GM10266 (cell line): ENCODE measurements around the gene PDE4C.
A peak's percentile ranks its signal among the peaks of the same experiment; 100 is the strongest.

Experiments used
- DNase-seq: peaks from one replicate; pipeline ENCODE4 v3.0.0; 2012; ENCODE audit errors: extremely low spot score
- TF ChIP-seq, protein P1 (sequence below): IDR thresholded peaks from 2 replicates; pipeline ENCODE4 v1.5.1; 2012; ENCODE audit warnings: mild to moderate bottlenecking, low read depth; ENCODE audit not compliant: control insufficient read depth, insufficient read depth; ENCODE audit errors: missing control alignments

Gene PDE4C

DNA sequence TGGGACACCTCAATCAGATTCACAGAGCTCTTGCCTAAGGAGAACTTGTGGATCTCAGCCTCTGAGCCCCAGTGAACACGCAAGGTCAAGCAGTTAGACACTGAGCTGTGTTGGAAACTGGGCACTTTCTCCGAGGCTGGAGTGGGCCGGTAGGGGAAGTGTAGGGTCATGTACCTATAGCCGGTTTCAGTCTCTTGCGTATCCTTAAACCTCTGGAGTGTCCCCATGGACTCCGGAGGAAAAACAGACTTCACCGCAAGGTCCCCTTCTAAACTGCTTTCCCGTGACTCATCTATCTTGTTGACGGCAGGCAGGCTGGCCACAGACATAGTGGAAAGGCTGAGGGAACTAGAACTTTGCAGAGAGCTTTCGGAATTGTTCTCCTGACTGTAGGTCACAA, 36.7 kb upstream of the PDE4C start:
- DNase-seq: no peak
- TF ChIP-seq, protein P1, sequence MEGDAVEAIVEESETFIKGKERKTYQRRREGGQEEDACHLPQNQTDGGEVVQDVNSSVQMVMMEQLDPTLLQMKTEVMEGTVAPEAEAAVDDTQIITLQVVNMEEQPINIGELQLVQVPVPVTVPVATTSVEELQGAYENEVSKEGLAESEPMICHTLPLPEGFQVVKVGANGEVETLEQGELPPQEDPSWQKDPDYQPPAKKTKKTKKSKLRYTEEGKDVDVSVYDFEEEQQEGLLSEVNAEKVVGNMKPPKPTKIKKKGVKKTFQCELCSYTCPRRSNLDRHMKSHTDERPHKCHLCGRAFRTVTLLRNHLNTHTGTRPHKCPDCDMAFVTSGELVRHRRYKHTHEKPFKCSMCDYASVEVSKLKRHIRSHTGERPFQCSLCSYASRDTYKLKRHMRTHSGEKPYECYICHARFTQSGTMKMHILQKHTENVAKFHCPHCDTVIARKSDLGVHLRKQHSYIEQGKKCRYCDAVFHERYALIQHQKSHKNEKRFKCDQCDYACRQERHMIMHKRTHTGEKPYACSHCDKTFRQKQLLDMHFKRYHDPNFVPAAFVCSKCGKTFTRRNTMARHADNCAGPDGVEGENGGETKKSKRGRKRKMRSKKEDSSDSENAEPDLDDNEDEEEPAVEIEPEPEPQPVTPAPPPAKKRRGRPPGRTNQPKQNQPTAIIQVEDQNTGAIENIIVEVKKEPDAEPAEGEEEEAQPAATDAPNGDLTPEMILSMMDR: no peak

DNA sequence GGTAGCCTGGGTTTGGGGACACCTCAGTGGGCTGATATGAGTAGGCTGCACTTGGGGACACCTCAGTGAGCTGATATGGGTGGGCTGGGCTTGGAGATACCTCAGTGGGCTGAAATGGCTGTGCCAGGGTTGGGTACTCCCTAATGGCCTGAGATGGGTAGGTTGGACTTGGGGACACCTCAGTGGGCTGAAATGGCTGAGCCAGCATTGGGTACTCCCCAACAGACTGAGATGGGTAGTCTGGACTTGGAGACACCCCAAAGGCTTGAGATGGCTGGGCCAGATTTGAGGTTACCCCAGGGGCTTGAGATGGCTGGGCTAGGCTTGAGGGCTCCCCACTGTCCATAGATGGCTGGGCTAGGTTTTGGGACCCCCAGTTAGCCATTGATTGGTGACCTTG, 35.9 kb upstream of the PDE4C start:
- DNase-seq: no peak
- TF ChIP-seq, protein P1: no peak

DNA sequence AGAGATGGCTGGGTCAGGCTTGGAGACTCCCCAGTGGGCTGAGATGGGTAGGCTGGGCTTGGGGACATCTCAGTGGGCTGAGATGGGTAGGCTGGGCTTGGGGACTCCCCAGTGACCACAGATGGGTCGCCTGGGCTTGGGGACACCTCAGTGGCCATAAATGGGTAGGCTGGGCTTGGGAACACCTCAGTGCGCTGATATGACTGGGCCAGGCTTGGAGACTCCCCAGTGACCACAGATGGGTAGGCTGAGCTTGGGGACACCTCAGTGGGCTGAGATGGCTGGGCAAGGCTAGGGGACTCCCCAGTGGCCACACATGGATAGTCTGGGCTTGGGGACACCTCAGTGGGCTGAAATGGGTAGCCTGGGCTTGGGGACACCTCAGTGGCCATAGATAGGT, 35.2 kb upstream of the PDE4C start:
- no peak for DNase-seq
- TF ChIP-seq, protein P1: no peak

DNA sequence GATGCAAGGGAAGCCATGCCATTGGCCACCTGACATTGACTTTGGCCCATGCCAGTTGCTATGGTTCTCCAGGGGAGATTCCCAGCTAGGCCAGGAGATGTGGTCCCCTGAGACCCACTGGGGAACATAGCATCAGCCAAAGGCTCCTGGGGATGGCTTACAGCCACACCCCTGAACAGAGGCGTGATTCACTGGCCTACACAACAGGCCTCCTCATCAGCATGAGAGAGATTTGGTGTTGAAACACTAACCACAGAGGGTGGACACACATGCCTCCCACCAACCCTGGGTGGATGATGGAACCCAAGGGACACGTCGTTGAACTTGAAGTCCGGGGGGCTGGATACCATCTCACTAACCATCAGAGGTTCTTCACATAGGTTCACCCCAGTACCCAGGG, 33.7 kb upstream of the PDE4C start:
- TF ChIP-seq, protein P1: no peak
- no peak for DNase-seq

DNA sequence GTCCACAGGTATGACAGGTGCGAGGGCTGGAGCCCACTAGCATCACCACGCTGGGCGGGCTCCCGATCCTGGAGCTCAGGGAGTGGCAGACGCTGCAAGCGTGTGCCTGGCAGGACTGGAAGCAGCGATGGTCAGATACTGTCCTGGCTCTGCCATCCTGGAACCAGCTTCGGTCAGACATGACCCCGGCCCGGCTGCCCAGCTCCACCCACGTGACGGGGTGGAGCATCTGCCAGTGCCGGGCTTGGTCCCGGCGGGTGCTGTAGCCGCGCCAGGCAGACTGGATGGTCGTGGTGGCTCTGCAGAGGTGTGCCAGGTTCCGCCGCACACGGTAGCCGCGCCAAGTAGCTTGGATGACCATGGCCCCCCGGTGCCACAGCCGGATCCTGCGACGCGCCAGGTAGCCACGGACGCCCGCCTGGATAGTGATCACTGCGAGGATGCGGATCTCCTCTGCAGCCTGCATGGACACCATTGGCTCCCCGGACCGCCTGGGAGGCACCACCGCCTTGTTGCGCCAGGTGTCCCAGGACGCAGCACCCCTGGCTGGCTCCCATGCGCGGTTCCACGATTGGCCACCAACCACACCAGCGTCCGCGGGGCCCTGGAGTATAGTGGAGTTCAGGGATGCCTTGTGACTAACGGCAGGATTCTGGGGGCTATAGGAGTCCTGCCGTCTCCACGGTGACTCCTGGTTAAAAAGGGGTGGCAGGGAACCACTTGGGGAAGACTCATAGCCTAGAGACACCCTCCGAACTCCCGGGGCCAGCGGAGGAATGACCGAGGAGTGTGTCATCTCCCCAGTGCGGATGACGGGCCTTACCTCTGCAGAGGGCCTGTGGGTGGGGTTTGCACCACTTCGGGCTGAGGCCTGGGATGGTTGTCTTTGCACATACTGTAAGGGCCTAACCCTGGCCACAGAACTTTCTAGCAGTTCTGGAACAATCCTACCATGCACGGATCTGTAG, 31.5 kb upstream of the PDE4C start:
- DNase-seq: no peak
- TF ChIP-seq, protein P1: no peak

DNA sequence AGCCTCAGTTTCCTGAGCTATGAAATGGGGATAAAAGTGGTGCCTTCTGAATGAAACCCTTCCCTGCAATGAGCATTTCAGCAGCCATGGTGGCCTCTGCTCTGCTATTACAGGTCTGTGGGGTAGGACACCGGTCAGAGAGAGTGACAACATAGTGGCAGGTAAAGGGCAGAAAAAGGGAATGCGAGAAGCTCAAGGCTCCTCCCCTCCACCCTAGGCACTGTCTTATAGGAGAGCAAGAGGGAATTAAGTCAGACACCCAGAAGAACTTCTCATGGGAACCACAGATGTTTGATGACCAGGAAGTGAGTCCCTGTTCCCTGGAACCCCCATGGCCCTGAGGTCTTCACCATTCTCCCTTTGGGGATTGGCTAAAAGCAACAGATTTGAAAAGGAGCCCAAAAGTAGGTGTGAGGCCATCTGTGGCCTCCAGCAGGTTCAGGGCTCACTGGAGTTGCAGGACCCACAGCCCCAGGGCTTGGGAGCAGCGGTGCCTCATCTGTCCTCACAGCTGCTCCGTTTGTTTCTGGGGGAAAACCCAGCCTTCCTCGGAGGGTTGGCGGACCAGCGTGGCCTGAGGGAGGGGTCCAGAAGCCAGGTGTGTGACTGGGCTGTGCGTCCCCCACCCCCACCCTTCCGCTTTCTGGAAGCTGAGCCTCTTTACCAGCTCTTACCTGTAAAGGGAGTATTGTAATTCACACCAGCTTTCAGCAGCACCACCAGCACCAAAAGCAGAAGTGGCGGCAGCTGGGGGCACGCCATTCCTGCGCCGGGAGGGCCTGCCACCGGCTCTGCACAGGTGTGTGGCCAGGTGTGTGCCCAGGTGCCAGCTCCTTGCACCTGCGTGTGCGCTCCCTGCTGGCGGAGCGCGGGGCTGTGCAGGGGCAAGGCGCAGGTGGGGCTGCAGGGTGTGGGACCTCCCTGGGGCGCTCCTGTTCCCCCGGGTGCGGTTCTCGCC, 28.6 kb upstream of the PDE4C start:
- TF ChIP-seq, protein P1: peak; percentile 19
- no peak for DNase-seq

DNA sequence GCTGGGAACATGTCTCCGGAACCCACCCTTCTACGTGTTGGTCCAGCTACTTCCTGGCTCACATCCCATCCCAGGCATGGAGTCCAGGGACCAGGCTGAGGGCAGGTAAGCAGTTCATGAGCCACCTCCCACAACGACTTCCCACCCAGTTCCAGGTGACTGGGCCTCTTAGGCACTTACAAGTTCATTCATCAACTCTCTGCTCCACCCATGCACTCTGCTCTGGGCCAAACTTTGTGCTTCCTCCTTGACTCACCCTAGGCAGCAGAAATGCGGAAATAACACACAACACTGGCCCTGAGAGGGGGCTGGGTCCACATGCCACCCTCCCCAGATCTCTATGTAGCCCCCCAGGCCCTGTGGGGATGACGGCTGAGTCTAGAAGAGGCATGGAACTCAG, 27.5 kb upstream of the PDE4C start:
- TF ChIP-seq, protein P1: no peak
- no peak for DNase-seq
